ENCODE results near the gene CARD19.
"Not testable (repeated sequence)": the region's sequence is repeated elsewhere in the genome, so short reads cannot be mapped to it uniquely, and the experiment has no call there.

The CARD19 gene

GRCh38 chr9:93089024-93089423, 7.0 kb upstream of the CARD19 start:
- DNase-seq, result no peak

- DNase-seq, result no peak
Measured at GRCh38 chr9:93089481-93089991, 6.5 kb upstream of the CARD19 start.

- DNase-seq, result no peak
Measured at GRCh38 chr9:93090091-93090655, 5.8 kb upstream of the CARD19 start.

- DNase-seq, result no peak
Measured at GRCh38 chr9:93091056-93091452, 5.0 kb upstream of the CARD19 start.

GRCh38 chr9:93091453-93092081, 4.5 kb upstream of the CARD19 start:
- DNase-seq, result peak; percentile 15

GRCh38 chr9:93092251-93092991, 3.6 kb upstream of the CARD19 start:
- DNase-seq, result no peak

- DNase-seq, result no peak
Measured at GRCh38 chr9:93093127-93093876, 2.7 kb upstream of the CARD19 start.

- DNase-seq, result no peak
Measured at GRCh38 chr9:93093877-93094657, 1.9 kb upstream of the CARD19 start.

- DNase-seq, result no peak
Measured at GRCh38 chr9:93094658-93095204, 1.3 kb upstream of the CARD19 start.

- peak; percentile 99 for DNase-seq
Measured at GRCh38 chr9:93095205-93096130, 549 bp upstream of the CARD19 start.

- no peak for DNase-seq
Measured at GRCh38 chr9:93096811-93097382, 880 bp downstream of the CARD19 start.

GRCh38 chr9:93097511-93098201, 1.6 kb downstream of the CARD19 start:
- no peak for DNase-seq

GRCh38 chr9:93098236-93098946, 2.4 kb downstream of the CARD19 start:
- DNase-seq, result peak; percentile 86

GRCh38 chr9:93099551-93100275, 3.7 kb downstream of the CARD19 start:
- no peak for DNase-seq

- DNase-seq, result no peak
Measured at GRCh38 chr9:93100276-93100636, 4.2 kb downstream of the CARD19 start.

GRCh38 chr9:93101086-93101485, 5.1 kb downstream of the CARD19 start:
- DNase-seq, result not testable (repeated sequence)

GRCh38 chr9:93105620-93106019, 9.6 kb downstream of the CARD19 start:
- no peak for DNase-seq

- no peak for DNase-seq
Measured at GRCh38 chr9:93107151-93107824, 11.3 kb downstream of the CARD19 start.

Measured in amniotic stem cell (primary cell).